HG02943 (cell line): Measurements from ENCODE around the gene SEPTIN6.

ENCODE experiments used
- ATAC-seq: cut with Tn5 transposase; IDR thresholded peaks from one replicate; pipeline ENCODE4 v1.9.1; 2021; ENCODE audit warnings: mild to moderate bottlenecking, low read depth, moderate library complexity; ENCODE audit not compliant: unreplicated experiment

Gene SEPTIN6

DNA sequence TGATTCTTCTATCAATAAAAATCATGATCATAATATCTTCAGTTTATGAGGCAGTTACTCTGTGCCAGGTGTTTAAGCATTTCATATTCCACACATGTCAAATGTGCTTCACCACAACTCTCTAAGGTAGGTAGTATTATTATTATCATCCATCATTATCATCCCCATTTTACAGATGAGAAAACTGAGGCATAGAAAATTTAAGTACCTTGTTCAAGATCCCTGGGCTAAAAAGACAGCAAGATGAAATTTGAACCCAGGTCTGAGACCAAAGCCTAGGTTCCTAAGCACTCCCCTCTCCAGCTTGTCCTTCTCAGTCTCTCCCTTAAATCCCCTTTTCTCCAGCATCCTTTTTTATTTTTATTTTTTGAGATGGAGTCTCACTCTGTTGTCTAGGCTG is 33.4 kb downstream of the SEPTIN6 start:
- ATAC-seq: no peak

DNA sequence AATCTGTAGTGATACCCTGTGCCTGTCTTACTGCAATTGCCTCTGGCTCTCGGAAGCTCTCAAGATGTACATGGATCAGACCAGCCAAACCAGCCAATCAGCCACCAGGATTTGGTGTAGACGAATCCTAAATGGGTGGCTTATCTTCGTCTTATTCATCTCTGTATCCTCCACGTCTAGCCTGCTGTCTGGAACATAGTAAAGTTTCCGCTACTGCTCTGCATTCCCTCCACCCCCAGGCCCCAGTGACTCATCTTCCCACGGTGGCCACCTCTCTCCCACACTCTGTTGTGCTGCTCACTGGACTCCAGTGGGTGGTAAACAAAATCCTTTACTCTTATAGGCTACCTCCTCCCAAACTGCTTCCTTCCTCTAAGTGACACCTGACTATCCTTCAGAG is 37.8 kb downstream of the SEPTIN6 start:
- no peak for ATAC-seq

GRCh38 chrX:119654112-119654531 is 38.8 kb downstream of the SEPTIN6 start:
- ATAC-seq: no peak

GRCh38 chrX:119648421-119648775 is 44.6 kb downstream of the SEPTIN6 start:
- peak; percentile 15 for ATAC-seq

DNA sequence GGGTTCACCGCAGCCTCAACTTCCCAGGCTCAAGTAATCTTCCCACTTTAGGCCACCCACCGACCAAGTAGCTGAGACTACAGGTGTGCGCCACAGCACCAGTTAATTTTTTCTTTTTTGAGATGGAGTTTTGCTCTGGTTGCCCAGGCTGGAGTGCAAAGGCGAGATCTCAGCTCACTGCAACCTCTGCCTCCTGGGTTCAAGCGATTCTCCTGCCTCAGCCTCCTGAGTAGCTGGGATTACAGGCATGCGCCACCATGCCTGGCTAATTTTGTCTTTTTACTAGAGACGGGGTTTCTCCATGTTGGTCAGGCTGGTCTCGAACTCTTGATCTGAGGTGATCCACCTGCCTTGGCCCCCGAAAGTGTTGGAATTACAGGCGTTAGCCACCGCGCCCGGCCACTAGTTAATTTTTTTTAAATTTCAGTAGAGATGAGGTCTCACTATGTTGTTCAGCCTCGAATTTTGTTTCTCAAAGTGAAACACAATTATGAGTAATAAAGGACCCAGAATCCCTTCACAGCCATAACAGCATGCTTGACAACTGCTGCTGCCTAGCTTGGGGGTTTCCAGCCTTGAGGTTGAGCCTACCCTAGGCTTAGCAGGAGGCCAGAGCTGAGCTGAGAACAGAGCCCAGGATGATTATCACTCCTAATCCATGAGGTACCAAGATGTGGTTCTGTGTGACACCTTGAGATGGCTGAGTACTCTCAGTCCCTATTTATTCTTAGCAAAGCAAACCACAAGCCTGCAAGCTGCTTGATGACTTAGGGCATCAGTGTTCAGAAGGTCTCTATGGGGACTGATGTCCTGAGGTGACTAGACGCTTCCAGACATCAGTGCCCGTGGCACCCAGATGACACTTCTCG is 45.2 kb downstream of the SEPTIN6 start:
- peak; percentile 93 for ATAC-seq

DNA sequence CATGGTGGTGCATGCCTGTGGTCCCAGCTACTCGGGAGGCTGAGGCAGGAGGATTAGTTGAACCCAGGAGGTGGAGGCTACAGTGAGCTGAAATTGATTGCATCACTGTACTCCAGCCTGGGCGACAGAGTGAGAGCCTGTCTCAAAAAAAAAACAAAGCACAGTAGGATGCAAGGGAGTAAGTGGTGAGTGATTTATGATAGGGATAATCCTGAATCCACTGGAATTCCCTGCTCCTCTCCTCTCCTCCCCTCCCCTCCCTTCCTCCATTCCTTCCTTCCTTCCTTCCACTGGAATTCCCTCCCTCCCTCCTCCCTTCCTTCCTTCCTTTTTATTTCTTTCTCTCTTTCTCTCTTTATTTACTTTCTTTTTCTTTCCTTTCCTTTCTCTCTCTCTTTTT is 45.9 kb downstream of the SEPTIN6 start:
- no peak for ATAC-seq

DNA sequence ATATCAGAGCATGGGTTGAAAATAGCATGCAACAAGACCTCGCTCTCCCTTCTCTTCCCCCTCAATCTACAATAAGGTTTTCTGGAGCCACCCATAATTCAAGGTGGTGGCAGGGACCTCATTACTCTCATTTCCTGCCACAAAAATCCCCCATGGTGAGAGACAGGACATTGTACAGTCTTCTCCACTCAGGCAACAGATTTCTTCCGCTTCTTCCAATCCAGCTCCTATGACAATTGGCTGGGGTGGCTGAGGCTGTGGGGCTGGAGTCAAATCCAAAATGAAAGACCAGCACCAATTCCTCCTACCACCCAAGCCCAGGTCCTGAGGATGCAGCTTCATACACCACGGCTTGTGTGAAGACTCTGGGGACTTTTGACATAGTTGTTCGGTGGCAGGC is 46.5 kb downstream of the SEPTIN6 start:
- ATAC-seq: no peak

- ATAC-seq: no peak
Measured at GRCh38 chrX:119643696-119644095, 49.3 kb downstream of the SEPTIN6 start.
